Measurements from ENCODE around the gene REEP5. TPM values are rescaled to one million over a fixed set of nuclear protein-coding genes. Genes with fewer than 3 reads are reported as not detected.

The REEP5 gene
- total and polyA plus RNA-seq, 2 of the 13 experiments (the other 11 are each of a cell fraction or from before 2014, with no cell fraction given) = 49.4 to 239 TPM

DNA sequence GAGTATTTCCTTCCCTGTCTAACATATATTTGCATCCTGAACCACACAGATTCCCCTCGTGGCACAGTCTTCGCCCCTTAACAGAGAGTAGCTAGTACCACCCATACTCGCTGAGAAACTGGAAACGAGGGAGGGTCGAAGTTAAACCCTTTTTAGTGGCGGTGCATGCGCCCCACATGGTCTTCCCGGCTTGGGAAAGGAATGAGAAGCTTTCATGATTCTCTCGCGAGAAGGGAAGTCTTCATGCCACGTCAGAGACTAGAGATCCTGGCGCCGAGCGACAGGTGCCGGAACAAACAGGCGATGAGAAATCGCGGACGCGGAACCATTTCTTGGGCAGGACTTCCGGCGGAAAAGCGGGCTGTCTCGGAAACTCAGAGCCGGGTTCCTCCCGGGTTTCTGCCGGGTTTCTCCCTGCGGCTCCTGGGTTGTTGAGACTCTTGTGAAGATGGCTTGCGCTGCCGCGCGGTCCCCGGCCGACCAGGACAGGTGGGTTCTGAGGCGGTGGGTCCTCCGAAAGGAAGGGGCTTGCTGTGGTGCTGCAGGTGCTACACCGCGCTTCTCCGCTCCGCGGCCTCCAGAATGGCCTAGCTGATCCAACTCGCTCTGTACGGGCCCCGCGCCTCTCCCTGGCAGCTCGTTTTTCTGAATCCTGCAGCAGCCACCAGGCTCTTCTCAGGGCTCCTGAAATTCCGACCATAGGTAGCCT is 60.9 kb downstream of the REEP5 start, which contains the start of gene SRP19 (continued):
- TF ChIP-seq, protein P1, sequence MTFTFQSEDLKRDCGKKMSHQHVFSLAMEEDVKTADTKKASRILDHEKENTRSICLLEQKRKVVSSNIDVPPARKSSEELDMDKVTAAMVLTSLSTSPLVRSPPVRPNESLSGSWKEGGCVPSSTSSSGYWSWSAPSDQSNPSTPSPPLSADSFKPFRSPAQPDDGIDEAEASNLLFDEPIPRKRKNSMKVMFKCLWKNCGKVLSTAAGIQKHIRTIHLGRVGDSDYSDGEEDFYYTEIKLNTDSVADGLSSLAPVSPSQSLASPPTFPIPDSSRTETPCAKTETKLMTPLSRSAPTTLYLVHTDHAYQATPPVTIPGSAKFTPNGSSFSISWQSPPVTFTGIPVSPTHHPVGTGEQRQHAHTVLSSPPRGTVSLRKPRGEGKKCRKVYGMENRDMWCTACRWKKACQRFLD (CRISPR knock-in tag; IDR thresholded peaks at IDR 0.05; ENCODE audit: borderline replicate concordance) = peak; percentile 97
- TF ChIP-seq ZNF850 (CRISPR knock-in tag; conservative IDR thresholded peaks at IDR 0.05) (no peak), ASH2L (IDR thresholded peaks at IDR 0.05; ENCODE audit: insufficient read length, low read depth, low read length) (peak; percentile 96), HES4 (CRISPR knock-in tag; IDR thresholded peaks at IDR 0.05; ENCODE audit: borderline replicate concordance) (peak; percentile 67), IRF2 (CRISPR knock-in tag; IDR thresholded peaks at IDR 0.05) (peak; percentile 81; the same call in 1 of the 2 replicates), PCBP1 (IDR thresholded peaks at IDR 0.05; ENCODE audit: borderline replicate concordance, low read depth, low read length) (0 out of 2 replicates have a peak, but pooled peaks have one; percentile 48), NR2F1 (CRISPR knock-in tag; IDR thresholded peaks at IDR 0.05) (no peak), RBAK (CRISPR knock-in tag; IDR thresholded peaks at IDR 0.05) (no peak), SIX4 (CRISPR knock-in tag; IDR thresholded peaks at IDR 0.05) (0 out of 2 replicates have a peak, but pooled peaks have one; percentile 31), ZNF317 (CRISPR knock-in tag; IDR thresholded peaks at IDR 0.05) (peak; percentile 73; the same call in 1 of the 2 replicates)
- TF ChIP-seq, protein P2, sequence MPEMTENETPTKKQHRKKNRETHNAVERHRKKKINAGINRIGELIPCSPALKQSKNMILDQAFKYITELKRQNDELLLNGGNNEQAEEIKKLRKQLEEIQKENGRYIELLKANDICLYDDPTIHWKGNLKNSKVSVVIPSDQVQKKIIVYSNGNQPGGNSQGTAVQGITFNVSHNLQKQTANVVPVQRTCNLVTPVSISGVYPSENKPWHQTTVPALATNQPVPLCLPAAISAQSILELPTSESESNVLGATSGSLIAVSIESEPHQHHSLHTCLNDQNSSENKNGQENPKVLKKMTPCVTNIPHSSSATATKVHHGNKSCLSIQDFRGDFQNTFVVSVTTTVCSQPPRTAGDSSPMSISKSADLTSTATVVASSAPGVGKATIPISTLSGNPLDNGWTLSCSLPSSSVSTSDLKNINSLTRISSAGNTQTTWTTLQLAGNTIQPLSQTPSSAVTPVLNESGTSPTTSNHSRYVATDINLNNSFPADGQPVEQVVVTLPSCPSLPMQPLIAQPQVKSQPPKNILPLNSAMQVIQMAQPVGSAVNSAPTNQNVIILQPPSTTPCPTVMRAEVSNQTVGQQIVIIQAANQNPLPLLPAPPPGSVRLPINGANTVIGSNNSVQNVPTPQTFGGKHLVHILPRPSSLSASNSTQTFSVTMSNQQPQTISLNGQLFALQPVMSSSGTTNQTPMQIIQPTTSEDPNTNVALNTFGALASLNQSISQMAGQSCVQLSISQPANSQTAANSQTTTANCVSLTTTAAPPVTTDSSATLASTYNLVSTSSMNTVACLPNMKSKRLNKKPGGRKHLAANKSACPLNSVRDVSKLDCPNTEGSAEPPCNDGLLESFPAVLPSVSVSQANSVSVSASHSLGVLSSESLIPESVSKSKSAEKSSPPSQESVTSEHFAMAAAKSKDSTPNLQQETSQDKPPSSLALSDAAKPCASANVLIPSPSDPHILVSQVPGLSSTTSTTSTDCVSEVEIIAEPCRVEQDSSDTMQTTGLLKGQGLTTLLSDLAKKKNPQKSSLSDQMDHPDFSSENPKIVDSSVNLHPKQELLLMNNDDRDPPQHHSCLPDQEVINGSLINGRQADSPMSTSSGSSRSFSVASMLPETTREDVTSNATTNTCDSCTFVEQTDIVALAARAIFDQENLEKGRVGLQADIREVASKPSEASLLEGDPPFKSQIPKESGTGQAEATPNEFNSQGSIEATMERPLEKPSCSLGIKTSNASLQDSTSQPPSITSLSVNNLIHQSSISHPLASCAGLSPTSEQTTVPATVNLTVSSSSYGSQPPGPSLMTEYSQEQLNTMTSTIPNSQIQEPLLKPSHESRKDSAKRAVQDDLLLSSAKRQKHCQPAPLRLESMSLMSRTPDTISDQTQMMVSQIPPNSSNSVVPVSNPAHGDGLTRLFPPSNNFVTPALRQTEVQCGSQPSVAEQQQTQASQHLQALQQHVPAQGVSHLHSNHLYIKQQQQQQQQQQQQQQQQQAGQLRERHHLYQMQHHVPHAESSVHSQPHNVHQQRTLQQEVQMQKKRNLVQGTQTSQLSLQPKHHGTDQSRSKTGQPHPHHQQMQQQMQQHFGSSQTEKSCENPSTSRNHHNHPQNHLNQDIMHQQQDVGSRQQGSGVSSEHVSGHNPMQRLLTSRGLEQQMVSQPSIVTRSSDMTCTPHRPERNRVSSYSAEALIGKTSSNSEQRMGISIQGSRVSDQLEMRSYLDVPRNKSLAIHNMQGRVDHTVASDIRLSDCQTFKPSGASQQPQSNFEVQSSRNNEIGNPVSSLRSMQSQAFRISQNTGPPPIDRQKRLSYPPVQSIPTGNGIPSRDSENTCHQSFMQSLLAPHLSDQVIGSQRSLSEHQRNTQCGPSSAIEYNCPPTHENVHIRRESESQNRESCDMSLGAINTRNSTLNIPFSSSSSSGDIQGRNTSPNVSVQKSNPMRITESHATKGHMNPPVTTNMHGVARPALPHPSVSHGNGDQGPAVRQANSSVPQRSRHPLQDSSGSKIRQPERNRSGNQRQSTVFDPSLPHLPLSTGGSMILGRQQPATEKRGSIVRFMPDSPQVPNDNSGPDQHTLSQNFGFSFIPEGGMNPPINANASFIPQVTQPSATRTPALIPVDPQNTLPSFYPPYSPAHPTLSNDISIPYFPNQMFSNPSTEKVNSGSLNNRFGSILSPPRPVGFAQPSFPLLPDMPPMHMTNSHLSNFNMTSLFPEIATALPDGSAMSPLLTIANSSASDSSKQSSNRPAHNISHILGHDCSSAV (CRISPR knock-in tag; IDR thresholded peaks at IDR 0.05; ENCODE audit: borderline replicate concordance) = no peak; the same call in 1 of the 2 replicates
- TF ChIP-seq, protein P3, sequence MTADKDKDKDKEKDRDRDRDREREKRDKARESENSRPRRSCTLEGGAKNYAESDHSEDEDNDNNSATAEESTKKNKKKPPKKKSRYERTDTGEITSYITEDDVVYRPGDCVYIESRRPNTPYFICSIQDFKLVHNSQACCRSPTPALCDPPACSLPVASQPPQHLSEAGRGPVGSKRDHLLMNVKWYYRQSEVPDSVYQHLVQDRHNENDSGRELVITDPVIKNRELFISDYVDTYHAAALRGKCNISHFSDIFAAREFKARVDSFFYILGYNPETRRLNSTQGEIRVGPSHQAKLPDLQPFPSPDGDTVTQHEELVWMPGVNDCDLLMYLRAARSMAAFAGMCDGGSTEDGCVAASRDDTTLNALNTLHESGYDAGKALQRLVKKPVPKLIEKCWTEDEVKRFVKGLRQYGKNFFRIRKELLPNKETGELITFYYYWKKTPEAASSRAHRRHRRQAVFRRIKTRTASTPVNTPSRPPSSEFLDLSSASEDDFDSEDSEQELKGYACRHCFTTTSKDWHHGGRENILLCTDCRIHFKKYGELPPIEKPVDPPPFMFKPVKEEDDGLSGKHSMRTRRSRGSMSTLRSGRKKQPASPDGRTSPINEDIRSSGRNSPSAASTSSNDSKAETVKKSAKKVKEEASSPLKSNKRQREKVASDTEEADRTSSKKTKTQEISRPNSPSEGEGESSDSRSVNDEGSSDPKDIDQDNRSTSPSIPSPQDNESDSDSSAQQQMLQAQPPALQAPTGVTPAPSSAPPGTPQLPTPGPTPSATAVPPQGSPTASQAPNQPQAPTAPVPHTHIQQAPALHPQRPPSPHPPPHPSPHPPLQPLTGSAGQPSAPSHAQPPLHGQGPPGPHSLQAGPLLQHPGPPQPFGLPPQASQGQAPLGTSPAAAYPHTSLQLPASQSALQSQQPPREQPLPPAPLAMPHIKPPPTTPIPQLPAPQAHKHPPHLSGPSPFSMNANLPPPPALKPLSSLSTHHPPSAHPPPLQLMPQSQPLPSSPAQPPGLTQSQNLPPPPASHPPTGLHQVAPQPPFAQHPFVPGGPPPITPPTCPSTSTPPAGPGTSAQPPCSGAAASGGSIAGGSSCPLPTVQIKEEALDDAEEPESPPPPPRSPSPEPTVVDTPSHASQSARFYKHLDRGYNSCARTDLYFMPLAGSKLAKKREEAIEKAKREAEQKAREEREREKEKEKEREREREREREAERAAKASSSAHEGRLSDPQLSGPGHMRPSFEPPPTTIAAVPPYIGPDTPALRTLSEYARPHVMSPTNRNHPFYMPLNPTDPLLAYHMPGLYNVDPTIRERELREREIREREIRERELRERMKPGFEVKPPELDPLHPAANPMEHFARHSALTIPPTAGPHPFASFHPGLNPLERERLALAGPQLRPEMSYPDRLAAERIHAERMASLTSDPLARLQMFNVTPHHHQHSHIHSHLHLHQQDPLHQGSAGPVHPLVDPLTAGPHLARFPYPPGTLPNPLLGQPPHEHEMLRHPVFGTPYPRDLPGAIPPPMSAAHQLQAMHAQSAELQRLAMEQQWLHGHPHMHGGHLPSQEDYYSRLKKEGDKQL (CRISPR knock-in tag; IDR thresholded peaks at IDR 0.05; ENCODE audit: low read depth) = peak; percentile 47; the same call in 1 of the 2 replicates
